SU-DHL-6 (cell line): ENCODE results near the gene PRKACA.
A peak's percentile ranks its signal among the peaks of the same experiment; 100 is the strongest.

Source experiments
- H2AFZ ChIP-seq: fragments of 200-600 bp; sonication (generic); 2 replicates; pipeline ENCODE4 v1.6.1; 2014; ENCODE audit warnings: low read depth, mild to moderate bottlenecking, moderate library complexity, mixed read lengths, antibody characterized with exemption, low read length; ENCODE audit not compliant: severe bottlenecking
- H3F3A ChIP-seq: fragments of 200-600 bp; shearing (Covaris generic); 2 replicates; pipeline ENCODE4 v1.6.0; 2016; ENCODE audit warnings: antibody characterized with exemption, mild to moderate bottlenecking; ENCODE audit not compliant: insufficient read depth
- H3K27ac ChIP-seq: fragments of 200-600 bp; sonication (generic); 2 replicates; pipeline ENCODE4 v1.5.1; 2016; ENCODE audit warnings: low read depth, mild to moderate bottlenecking, low read length, moderate library complexity, mixed read lengths
- H3K27me3 ChIP-seq: fragments of 200-600 bp; sonication (generic), shearing (Covaris generic); 2 replicates; pipeline ENCODE4 v1.6.0; 2014; ENCODE audit warnings: mild to moderate bottlenecking, low read length
- H3K36me3 ChIP-seq: fragments of 200-600 bp; sonication (generic); 2 replicates; pipeline ENCODE4 v1.6.1; 2014; ENCODE audit warnings: mild to moderate bottlenecking, low read length, mixed read lengths
- H3K4me2 ChIP-seq: fragments of 300-600, 200-600 bp; shearing (Covaris generic), sonication (generic); 2 replicates; pipeline ENCODE4 v1.6.0; 2014; ENCODE audit warnings: low read length, low read depth, mild to moderate bottlenecking; ENCODE audit not compliant: poor library complexity, severe bottlenecking
- H3K4me3 ChIP-seq: fragments of 200-600 bp; sonication (generic); 2 replicates; pipeline ENCODE4 v1.5.1; 2014; ENCODE audit warnings: antibody characterized with exemption, low read length, mild to moderate bottlenecking, mixed read lengths; ENCODE audit not compliant: insufficient read depth, poor library complexity, severe bottlenecking
- H3K79me2 ChIP-seq: fragments of 200-600 bp; sonication (generic); 2 replicates; pipeline ENCODE4 v1.6.1; 2014; ENCODE audit warnings: mild to moderate bottlenecking, low read length, moderate library complexity; ENCODE audit not compliant: insufficient read depth
- H3K9ac ChIP-seq: fragments of 200-600 bp; sonication (generic); 2 replicates; pipeline ENCODE4 v1.7.0; 2014; ENCODE audit warnings: mild to moderate bottlenecking, low read length
- H3K9me2 ChIP-seq: fragments of 200-600 bp; sonication (generic); replicated peaks from 2 replicates; pipeline ENCODE4 v1.6.1; 2014; ENCODE audit warnings: low read length; ENCODE audit not compliant: insufficient read depth
- H3K9me3 ChIP-seq: fragments of 200-600 bp; sonication (generic); 2 replicates; pipeline ENCODE4 v1.6.1; 2014; ENCODE audit warnings: low read length, mixed read lengths; ENCODE audit not compliant: insufficient read depth
- H4K20me1 ChIP-seq: fragments of 200-600 bp; sonication (generic); 2 replicates; pipeline ENCODE4 v1.6.1; 2014; ENCODE audit warnings: low read depth, mild to moderate bottlenecking, antibody characterized with exemption, low read length, moderate library complexity, mixed read lengths
- EZH2phosphoT487 ChIP-seq: fragments of 200-600 bp; sonication (generic), shearing (Covaris generic); conservative IDR thresholded peaks from 2 replicates; pipeline ENCODE4 v1.6.1; 2018; ENCODE audit warnings: mild to moderate bottlenecking, antibody characterized with exemption, low read length, moderate library complexity, mixed read lengths
- TF ChIP-seq, protein P1 (sequence below): fragments of 200-600 bp; sonication (generic); IDR thresholded peaks from one replicate; pipeline ENCODE4 v1.5.1; 2017; ENCODE audit warnings: antibody characterized with exemption, mild to moderate bottlenecking, low read length, moderate library complexity; ENCODE audit not compliant: insufficient read depth, poor library complexity, severe bottlenecking

The PRKACA gene

DNA sequence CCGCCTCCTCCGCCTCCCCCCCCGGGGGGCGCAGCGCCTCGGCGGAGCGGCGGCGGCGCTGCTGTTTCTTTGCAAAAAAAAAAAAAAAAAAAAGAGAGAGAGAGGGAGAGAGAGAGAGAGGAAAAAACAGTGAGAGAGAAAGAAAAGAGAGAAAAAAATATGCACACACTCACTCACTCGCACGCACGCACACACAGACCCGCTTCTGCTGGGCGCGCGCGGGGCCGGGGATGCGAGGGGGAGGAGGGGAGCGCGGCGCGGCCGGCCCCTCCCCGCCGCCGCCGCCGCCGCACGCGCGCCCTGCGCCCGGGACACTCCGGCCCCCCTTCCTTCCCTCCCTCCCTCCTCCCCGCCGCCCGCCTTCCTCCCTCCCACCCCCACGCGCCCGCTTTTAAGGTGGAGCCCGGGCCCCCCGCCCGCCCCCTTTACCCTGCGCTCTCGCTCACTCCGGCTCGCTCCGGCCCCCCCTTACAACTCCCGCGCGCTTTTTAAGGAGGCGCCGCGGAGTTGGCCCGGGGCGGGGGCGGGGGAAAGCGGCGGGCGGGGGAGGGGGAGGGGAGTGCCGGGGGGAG, 27.0 kb downstream of the PRKACA start, which contains the start of gene SAMD1:
SAMD1 (minus strand) TSS at position 243 of the 572 bp plus-strand sequence.
- Histone ChIP-seq H3K9me3 (no peaks in the 10 kb centered on the region), H3K36me3 (peaks cover 3% of the 10 kb centered on the region; the same call in 1 of the 2 replicates), H3K9me2 (no peaks in the 10 kb centered on the region), H3F3A (peaks cover 19% of the 10 kb centered on the region), H3K27me3 (no peaks in the 10 kb centered on the region), H3K27ac (peak within 1 kb of the TSS; percentile 87), H3K79me2 (peaks cover 6% of the 10 kb centered on the region), H3K4me2 (peak within 1 kb of the TSS; percentile 99), H2AFZ (peak within 1 kb of the TSS; percentile 91), H3K4me3 (peak within 1 kb of the TSS; percentile 99), H3K9ac (peak within 1 kb of the TSS; percentile 97), H4K20me1 (no peaks in the 10 kb centered on the region)
- TF ChIP-seq, protein P1, sequence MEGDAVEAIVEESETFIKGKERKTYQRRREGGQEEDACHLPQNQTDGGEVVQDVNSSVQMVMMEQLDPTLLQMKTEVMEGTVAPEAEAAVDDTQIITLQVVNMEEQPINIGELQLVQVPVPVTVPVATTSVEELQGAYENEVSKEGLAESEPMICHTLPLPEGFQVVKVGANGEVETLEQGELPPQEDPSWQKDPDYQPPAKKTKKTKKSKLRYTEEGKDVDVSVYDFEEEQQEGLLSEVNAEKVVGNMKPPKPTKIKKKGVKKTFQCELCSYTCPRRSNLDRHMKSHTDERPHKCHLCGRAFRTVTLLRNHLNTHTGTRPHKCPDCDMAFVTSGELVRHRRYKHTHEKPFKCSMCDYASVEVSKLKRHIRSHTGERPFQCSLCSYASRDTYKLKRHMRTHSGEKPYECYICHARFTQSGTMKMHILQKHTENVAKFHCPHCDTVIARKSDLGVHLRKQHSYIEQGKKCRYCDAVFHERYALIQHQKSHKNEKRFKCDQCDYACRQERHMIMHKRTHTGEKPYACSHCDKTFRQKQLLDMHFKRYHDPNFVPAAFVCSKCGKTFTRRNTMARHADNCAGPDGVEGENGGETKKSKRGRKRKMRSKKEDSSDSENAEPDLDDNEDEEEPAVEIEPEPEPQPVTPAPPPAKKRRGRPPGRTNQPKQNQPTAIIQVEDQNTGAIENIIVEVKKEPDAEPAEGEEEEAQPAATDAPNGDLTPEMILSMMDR = no peak
- TF ChIP-seq EZH2phosphoT487 = no peak

- Histone ChIP-seq H4K20me1 (no peaks in the 10 kb centered on the region), H3K4me2 (peak overlapping the region; percentile 57), H3K4me3 (peak overlapping the region; percentile 79), H3K27ac (peak overlapping the region; percentile 83), H3K36me3 (peaks cover 3% of the 10 kb centered on the region; the same call in 1 of the 2 replicates), H2AFZ (no peak overlapping the region), H3K79me2 (peaks cover 6% of the 10 kb centered on the region), H3K9me2 (no peaks in the 10 kb centered on the region), H3K27me3 (no peaks in the 10 kb centered on the region), H3K9ac (peak overlapping the region; percentile 68), H3K9me3 (no peaks in the 10 kb centered on the region), H3F3A (peaks cover 18% of the 10 kb centered on the region)
- no peak for TF ChIP-seq EZH2phosphoT487
These were observed 27.7 kb downstream of the PRKACA start for GRCh38 chr19:14089662-14090508.

- H3K9me2 ChIP-seq = no peaks in the 10 kb centered on the region
These were observed 28.2 kb downstream of the PRKACA start for GRCh38 chr19:14089412-14089661.

More at GRCh38 chr19:14089412-14089661, 28.2 kb downstream of the PRKACA start:
- Histone ChIP-seq H3K27me3 (no peaks in the 10 kb centered on the region), H3K79me2 (peaks cover 6% of the 10 kb centered on the region), H3K4me2 (peak overlapping the region; percentile 52), H3K9me3 (no peaks in the 10 kb centered on the region), H3K9ac (peak overlapping the region; percentile 68), H4K20me1 (no peaks in the 10 kb centered on the region), H3K36me3 (peaks cover 3% of the 10 kb centered on the region; the same call in 1 of the 2 replicates), H3K4me3 (peak overlapping the region; percentile 79), H2AFZ (no peak overlapping the region), H3K27ac (peak overlapping the region; percentile 57; the same call in 1 of the 2 replicates), H3F3A (peaks cover 13% of the 10 kb centered on the region; the same call in 1 of the 2 replicates)
- TF ChIP-seq, protein P1 = peak; percentile 58
- no peak for TF ChIP-seq EZH2phosphoT487
